Activated T-helper 1 cell treated with Interleukin-2 at 50 U/mL for 16 hours (primary cell): ENCODE measurements around the gene SERPINB5.
A peak's percentile ranks its signal among the peaks of the same experiment; 100 is the strongest.
"Not testable (repeated sequence)": the region's sequence is repeated elsewhere in the genome, so short reads cannot be mapped to it uniquely, and the experiment has no call there.

Experiments
- DNase-seq: peaks from one replicate; pipeline ENCODE4 v3.0.0-alpha.2; 2020; ENCODE audit warnings: low read depth

SERPINB5 gene

GRCh38 chr18:63476668-63477067, at the start of gene SERPINB5:
Gene SERPINB5, plus strand, starts transcription at chr18:63476958. Its CDS starts 7,471 bp downstream, at chr18:63484429.
- no peak for DNase-seq

- no peak for DNase-seq
Observed at GRCh38 chr18:63427558-63427957, 49.2 kb upstream of the SERPINB5 start.

- no peak for DNase-seq
Observed at GRCh38 chr18:63430526-63430925, 46.2 kb upstream of the SERPINB5 start.

GRCh38 chr18:63431180-63431579, 45.6 kb upstream of the SERPINB5 start:
- no peak for DNase-seq

- DNase-seq, result no peak
Observed at GRCh38 chr18:63433334-63433866, 43.4 kb upstream of the SERPINB5 start.

GRCh38 chr18:63438181-63438580, 38.6 kb upstream of the SERPINB5 start:
- no peak for DNase-seq

- DNase-seq, result peak; percentile 3
Observed at GRCh38 chr18:63439334-63439733, 37.4 kb upstream of the SERPINB5 start.

- no peak for DNase-seq
Observed at GRCh38 chr18:63440219-63440618, 36.5 kb upstream of the SERPINB5 start.

GRCh38 chr18:63440881-63441280, 35.9 kb upstream of the SERPINB5 start:
- no peak for DNase-seq

GRCh38 chr18:63443829-63444228, 32.9 kb upstream of the SERPINB5 start:
- DNase-seq, result no peak

- no peak for DNase-seq
Observed at GRCh38 chr18:63444580-63444979, 32.2 kb upstream of the SERPINB5 start.

- DNase-seq, result no peak
Observed at GRCh38 chr18:63445037-63445436, 31.7 kb upstream of the SERPINB5 start.

GRCh38 chr18:63446266-63446665, 30.5 kb upstream of the SERPINB5 start:
- DNase-seq, result no peak

- DNase-seq, result no peak
Observed at GRCh38 chr18:63447066-63447465, 29.7 kb upstream of the SERPINB5 start.

- no peak for DNase-seq
Observed at GRCh38 chr18:63449426-63449825, 27.3 kb upstream of the SERPINB5 start.

- DNase-seq, result no peak
Observed at GRCh38 chr18:63451799-63452660, 24.7 kb upstream of the SERPINB5 start.

- not testable (repeated sequence) for DNase-seq
Observed at GRCh38 chr18:63452751-63453150, 24.0 kb upstream of the SERPINB5 start.

GRCh38 chr18:63454497-63454896, 22.3 kb upstream of the SERPINB5 start:
- DNase-seq, result no peak

GRCh38 chr18:63457977-63458376, 18.8 kb upstream of the SERPINB5 start:
- DNase-seq, result no peak

GRCh38 chr18:63460414-63460813, 16.3 kb upstream of the SERPINB5 start:
- no peak for DNase-seq

GRCh38 chr18:63464434-63464833, 12.3 kb upstream of the SERPINB5 start:
- DNase-seq, result no peak

GRCh38 chr18:63465059-63465458, 11.7 kb upstream of the SERPINB5 start:
- no peak for DNase-seq

GRCh38 chr18:63467699-63468098, 9.1 kb upstream of the SERPINB5 start:
- DNase-seq, result no peak

- no peak for DNase-seq
Observed at GRCh38 chr18:63468575-63468974, 8.2 kb upstream of the SERPINB5 start.
